Right lobe of liver (tissue), 4 donors: ENCODE results near the gene NBEA.

Experiments used
- CTCF ChIP-seq, 4 donors: fragments of 200-600 bp in 3 of 4; fragments of 450-650 bp in 1 of 4; IDR thresholded peaks; one replicate each; pipeline versions ENCODE4 v1.5.1 to v1.8.0; 2016 to 2022; ENCODE audit warnings: antibody characterized with exemption in 4 of 4, mild to moderate bottlenecking in 2 of 4
- POLR2A ChIP-seq: fragments of 450-650 bp; IDR thresholded peaks from one replicate; pipeline ENCODE4 v1.6.1; 2017; ENCODE audit warnings: antibody characterized with exemption, mild to moderate bottlenecking
- donor health status: DM: no; HTN: no; CAD: no.
- donor health status: DM: no; HTN: no; CAD: no.
- donor health status: DM: no; HTN: yes; CAD: no.

GRCh38 chr13:35393886-35394285 is 451.8 kb downstream of the NBEA start:
- TF ChIP-seq CTCF (IDR thresholded peaks at IDR 0.05) (no peak), POLR2A (no peak)
